UCSD-AML1 (cell line): ENCODE data around the gene AMOTL2.

ENCODE experiments used
- DNase-seq: peaks from one replicate; lab custom pipeline; 2025; ENCODE audit not compliant: unreplicated experiment; lab: John Stamatoyannopoulos, UW

Gene AMOTL2

GRCh38 chr3:134337071-134337482, 37.2 kb downstream of the AMOTL2 start:
- DNase-seq = no peak

- no peak for DNase-seq
Measured at GRCh38 chr3:134336587-134336986, 37.7 kb downstream of the AMOTL2 start.

GRCh38 chr3:134334901-134335280, 39.4 kb downstream of the AMOTL2 start:
- no peak for DNase-seq

- DNase-seq = no peak
Measured at GRCh38 chr3:134334231-134334900, 39.9 kb downstream of the AMOTL2 start.

GRCh38 chr3:134333522-134334181, 40.6 kb downstream of the AMOTL2 start:
- DNase-seq = no peak

- DNase-seq = no peak
Measured at GRCh38 chr3:134332344-134332743, 41.9 kb downstream of the AMOTL2 start.

- DNase-seq = no peak
Measured at GRCh38 chr3:134331811-134332199, 42.4 kb downstream of the AMOTL2 start.

GRCh38 chr3:134330883-134331810, 43.1 kb downstream of the AMOTL2 start:
- DNase-seq = no peak

- DNase-seq = no peak
Measured at GRCh38 chr3:134328846-134329245, 45.4 kb downstream of the AMOTL2 start.

- DNase-seq = no peak
Measured at GRCh38 chr3:134328147-134328591, 46.1 kb downstream of the AMOTL2 start.

GRCh38 chr3:134327594-134327975, 46.7 kb downstream of the AMOTL2 start:
- DNase-seq = no peak

- DNase-seq = no peak
Measured at GRCh38 chr3:134326760-134327593, 47.3 kb downstream of the AMOTL2 start.

- no peak for DNase-seq
Measured at GRCh38 chr3:134326126-134326525, 48.1 kb downstream of the AMOTL2 start.

- no peak for DNase-seq
Measured at GRCh38 chr3:134325706-134326105, 48.5 kb downstream of the AMOTL2 start.

- DNase-seq = no peak
Measured at GRCh38 chr3:134325061-134325705, 49.1 kb downstream of the AMOTL2 start.

GRCh38 chr3:134323966-134324962, 50.0 kb downstream of the AMOTL2 start:
- DNase-seq = no peak

GRCh38 chr3:134322286-134322685, 52.0 kb downstream of the AMOTL2 start:
- no peak for DNase-seq

GRCh38 chr3:134320749-134321148, 53.5 kb downstream of the AMOTL2 start:
- DNase-seq = no peak

- DNase-seq = no peak
Measured at GRCh38 chr3:134319931-134320330, 54.3 kb downstream of the AMOTL2 start.
